ENCODE results near the gene CIB4. TPM values are rescaled to one million over a fixed set of nuclear protein-coding genes. Genes with fewer than 3 reads are reported as not detected.

Gene CIB4
- total and polyA plus RNA-seq, 2 of the 4 experiments (the other 2 are of a cell fraction), result not detected

- Histone ChIP-seq H4K5ac (ENCODE audit: low read depth, low read length) (no peak overlapping the region), H3K9me1 (ENCODE audit: insufficient read depth, low read length) (no peaks in the 10 kb centered on the region), H3K9ac (ENCODE audit: low read depth, low read length) (no peak overlapping the region), H3K36me3 (ENCODE audit: control insufficient read depth, insufficient read depth, low read length) (no peaks in the 10 kb centered on the region), H3K23ac (ENCODE audit: low read depth, low read length) (no peak overlapping the region), H3K14ac (replicated peaks; ENCODE audit: low read depth, low read length) (no peak overlapping the region), H2AK9ac (replicated peaks; ENCODE audit: low read depth, low read length, poor library complexity) (no peak overlapping the region), H3K4me2 (ENCODE audit: low read depth, low read length) (no peak overlapping the region), H3K56ac (ENCODE audit: extremely low read depth, insufficient read depth, low read length) (no peak overlapping the region), H2AFZ (replicated peaks; ENCODE audit: low read length, poor library complexity) (no peak overlapping the region), H3K79me1 (ENCODE audit: low read depth in 1 of 2, low read length in 2 of 2) (no peaks in the 10 kb centered on the region), H2AK5ac (ENCODE audit: low read depth, low read length) (no peak overlapping the region), H4K20me1 (ENCODE audit: insufficient read depth, low read length) (no peaks in the 10 kb centered on the region), H3K4ac (ENCODE audit: low read depth, low read length) (no peak overlapping the region), H3K4me1 (ENCODE audit: control insufficient read depth, insufficient read depth, low read length) (no peaks in the 10 kb centered on the region), H4K8ac (ENCODE audit: low read depth in 2 of 2, low read length in 2 of 2) (no peak overlapping the region), H2BK15ac (ENCODE audit: low read depth, low read length) (no peak overlapping the region), H2BK120ac (ENCODE audit: low read depth, low read length) (no peak overlapping the region), H3K27me3 (ENCODE audit: control insufficient read depth, insufficient read depth, low read length) (peaks cover 72% of the 10 kb centered on the region), H2BK5ac (ENCODE audit: low read depth, low read length, poor library complexity, severe bottlenecking) (no peak overlapping the region), H4K91ac (ENCODE audit: insufficient read depth, low read depth, low read length) (no peak overlapping the region), H3K27ac (ENCODE audit: insufficient read depth, low read length) (no peak overlapping the region), H2BK20ac (ENCODE audit: low read depth, low read length) (no peak overlapping the region), H3K18ac (ENCODE audit: low read depth, low read length) (no peak overlapping the region), H3K9me3 (ENCODE audit: control insufficient read depth, insufficient read depth, low read length) (no peaks in the 10 kb centered on the region), H3K4me3 (ENCODE audit: insufficient read depth, low read depth, low read length) (no peak overlapping the region)
- ATAC-seq (ENCODE audit: low read depth) (no peak), DNase-seq (no peak)
- in situ Hi-C loops (cut with MboI; ENCODE audit: low sequenced_read_pairs), result no loop called here
- dilution Hi-C loops (cut with HindIII; ENCODE audit: low sequenced_read_pairs, unreplicated experiment), result no loop called here
- ChIA-PET POLR2A (ENCODE audit: unreplicated experiment) (no interaction called here), CTCF (no interaction called here)
- intact Hi-C loops (cut with micrococcal nuclease), result no loop called here
- TF ChIP-seq BHLHE40 (IDR thresholded peaks at IDR 0.05; ENCODE audit: low read depth, low read length) (no peak), USF2 (IDR thresholded peaks at IDR 0.05; ENCODE audit: low read depth, low read length) (no peak), MAFK (IDR thresholded peaks at IDR 0.05; ENCODE audit: low read depth, low read length) (no peak), SMC3 (IDR thresholded peaks at IDR 0.05; ENCODE audit: low read depth, low read length) (no peak), CEBPB (IDR thresholded peaks at IDR 0.05; ENCODE audit: low read depth, low read length) (no peak), CHD1 (IDR thresholded peaks at IDR 0.05; ENCODE audit: low read depth, low read length) (no peak), FOS (IDR thresholded peaks at IDR 0.05; ENCODE audit: low read depth, low read length) (no peak), MAZ (IDR thresholded peaks at IDR 0.05; ENCODE audit: borderline replicate concordance, low read depth, low read length) (no peak), RCOR1 (IDR thresholded peaks at IDR 0.05; ENCODE audit: insufficient replicate concordance, low read length) (no peak), ELK1 (IDR thresholded peaks at IDR 0.05; ENCODE audit: borderline replicate concordance, low read depth, low read length) (no peak), RAD21 (IDR thresholded peaks at IDR 0.05; ENCODE audit: low read length) (no peak), POLR2A (IDR thresholded peaks at IDR 0.05; ENCODE audit: low read depth, low read length) (no peak), MXI1 (IDR thresholded peaks at IDR 0.05; ENCODE audit: borderline replicate concordance, low read depth, low read length) (no peak)
- no TSS peak for BruUV-seq (replicated peaks)
- WGBS, 2 experiments (ENCODE audit: extremely low coverage in 2 of 2, insufficient read length in 1 of 2), result 53% methylated on average over 2 of the region's 8 CpGs; no CpG with 5 or more reads in 1 of the 2 experiments
Measured at GRCh38 chr2:26555246-26556133, 85.7 kb downstream of the CIB4 start.

Data from IMR-90 (cell line).